Measurements from ENCODE around the gene MPC1L. TPM values are rescaled to one million over a fixed set of nuclear protein-coding genes. Genes with fewer than 3 reads are reported as not detected.

The MPC1L gene
- total and polyA plus RNA-seq, 2 donors (not counting 1 experiment from before 2014, with no cell fraction given), result not detected

DNA sequence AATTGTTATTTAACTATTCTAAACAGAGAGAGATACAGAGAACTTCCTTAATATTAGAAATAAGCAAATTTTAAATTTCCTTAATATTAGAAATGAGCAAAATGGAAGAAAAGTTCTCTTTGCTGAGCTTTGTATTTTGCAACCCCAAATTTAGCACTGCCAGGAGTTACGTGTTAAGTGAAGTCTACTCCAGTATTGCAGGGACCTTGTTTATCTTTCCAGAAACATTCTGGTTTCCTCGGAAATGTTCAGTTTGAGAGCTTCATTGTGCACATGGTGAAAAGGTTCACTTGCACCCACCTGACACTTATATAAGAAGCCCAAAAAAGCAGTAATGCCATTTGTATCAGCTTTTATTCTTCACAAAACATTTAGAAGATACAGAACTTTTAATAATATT, 30.3 kb downstream of the MPC1L start:
- Mint-ChIP-seq H3K27me3 (no peaks in the 10 kb centered on the region), H3K4me3 (no peak overlapping the region), H3K9me3 (ENCODE audit: insufficient read depth) (no peaks in the 10 kb centered on the region), H3K4me1 (peaks cover 3% of the 10 kb centered on the region), H3K27ac (no peak overlapping the region)
- Histone ChIP-seq H3K27ac (ENCODE audit: low read length in 2 of 2) (no peak overlapping the region), H2AFZ (ENCODE audit: insufficient read depth, low read depth, low read length, poor library complexity, severe bottlenecking) (no peak overlapping the region), H3K4me2 (replicated peaks; ENCODE audit: low read depth, low read length, poor library complexity, severe bottlenecking) (no peak overlapping the region), H4K20me1 (ENCODE audit: control insufficient read depth, insufficient read depth, low read length, poor library complexity, severe bottlenecking) (no peaks in the 10 kb centered on the region), H3K9me3 (ENCODE audit: control extremely low read depth in 1 of 3, control insufficient read depth in 2 of 3, insufficient read depth in 1 of 3, low read length in 2 of 3) (no peaks in the 10 kb centered on the region), H3K4me3 (ENCODE audit: control extremely low read depth in 1 of 5, extremely low read depth in 1 of 5, insufficient read depth in 1 of 5, low read depth in 2 of 5, low read length in 4 of 5) (no peak overlapping the region), H3K27me3 (replicated peaks in 1 of 4; ENCODE audit: control extremely low read depth in 1 of 4, control insufficient read depth in 3 of 4, insufficient read depth in 4 of 4, low read length in 3 of 4) (no peaks in the 10 kb centered on the region), H3K36me3 (replicated peaks in 1 of 2; ENCODE audit: control extremely low read depth in 1 of 2, control insufficient read depth in 1 of 2, extremely low read depth in 1 of 2, insufficient read depth in 2 of 2, low read length in 1 of 2) (peaks cover 10 to 22% of the 10 kb centered on the region in 2 experiments), H3K9ac (ENCODE audit: low read length) (no peak overlapping the region), H3K4me1 (ENCODE audit: control insufficient read depth in 2 of 2, insufficient read depth in 2 of 2, low read length in 2 of 2) (peaks cover 0 to 4% of the 10 kb centered on the region in 2 donors), H3K79me2 (ENCODE audit: control insufficient read depth, insufficient read depth, low read length) (peaks cover 2% of the 10 kb centered on the region)
- TF ChIP-seq CTCF (IDR thresholded peaks at IDR 0.05) (no peak), EZH2 (IDR thresholded peaks at IDR 0.05; ENCODE audit: borderline replicate concordance, insufficient read depth, low read depth, low read length, poor library complexity, severe bottlenecking) (no peak)
- ChIA-PET CTCF (interaction anchor here (0.5 to 5.3 kb wide), 8 partner anchors 10 to 143 kb away, joined by 3 to 64 read pairs (median 9); no protein-coding TSS in a partner anchor), POLR2A (no interaction called here)
- ATAC-seq (ENCODE audit: low read depth) (no peak), DNase-seq (no peak)
- WGBS (ENCODE audit: insufficient coverage), result 60% methylated on average over 1 of the region's 2 CpGs
- intact Hi-C loops (cut with micrococcal nuclease), result no loop called here

DNA sequence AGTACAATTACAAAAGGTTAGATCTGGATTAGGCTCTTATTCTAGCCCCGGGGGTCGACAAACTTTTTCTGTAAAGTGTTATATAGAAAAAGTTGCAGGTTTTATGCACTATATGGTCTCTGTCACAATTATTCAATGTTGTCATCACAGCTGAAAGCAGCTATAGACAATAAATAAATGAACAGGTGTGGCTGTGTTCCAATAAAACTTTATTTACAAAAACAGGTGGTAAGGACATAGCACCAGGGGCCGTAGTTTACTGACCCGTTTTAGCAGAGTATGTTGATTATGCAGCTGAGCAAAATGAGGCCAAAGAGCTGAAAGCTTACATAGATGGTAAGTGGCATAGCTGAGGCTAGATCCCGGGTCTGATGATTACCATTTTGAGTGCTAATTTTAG, 37.2 kb downstream of the MPC1L start:
- Mint-ChIP-seq H3K4me1 (peaks cover 5% of the 10 kb centered on the region), H3K27me3 (no peaks in the 10 kb centered on the region), H3K4me3 (no peak overlapping the region), H3K27ac (no peak overlapping the region), H3K9me3 (ENCODE audit: insufficient read depth) (no peaks in the 10 kb centered on the region)
- Histone ChIP-seq H3K4me2 (replicated peaks; ENCODE audit: low read depth, low read length, poor library complexity, severe bottlenecking) (no peak overlapping the region), H3K27me3 (replicated peaks in 1 of 4; ENCODE audit: control extremely low read depth in 1 of 4, control insufficient read depth in 3 of 4, insufficient read depth in 4 of 4, low read length in 3 of 4) (no peaks in the 10 kb centered on the region), H3K4me3 (ENCODE audit: control extremely low read depth in 1 of 5, extremely low read depth in 1 of 5, insufficient read depth in 1 of 5, low read depth in 2 of 5, low read length in 4 of 5) (no peak overlapping the region), H3K79me2 (ENCODE audit: control insufficient read depth, insufficient read depth, low read length) (peaks cover 2% of the 10 kb centered on the region), H3K36me3 (replicated peaks in 1 of 2; ENCODE audit: control extremely low read depth in 1 of 2, control insufficient read depth in 1 of 2, extremely low read depth in 1 of 2, insufficient read depth in 2 of 2, low read length in 1 of 2) (peaks cover 8 to 44% of the 10 kb centered on the region in 2 experiments), H3K27ac (ENCODE audit: low read length in 2 of 2) (no peak overlapping the region), H2AFZ (ENCODE audit: insufficient read depth, low read depth, low read length, poor library complexity, severe bottlenecking) (no peak overlapping the region), H3K9me3 (ENCODE audit: control extremely low read depth in 1 of 3, control insufficient read depth in 2 of 3, insufficient read depth in 1 of 3, low read length in 2 of 3) (no peaks in the 10 kb centered on the region), H3K9ac (ENCODE audit: low read length) (no peak overlapping the region), H3K4me1 (ENCODE audit: control insufficient read depth in 2 of 2, insufficient read depth in 2 of 2, low read length in 2 of 2) (no peaks in the 10 kb centered on the region), H4K20me1 (ENCODE audit: control insufficient read depth, insufficient read depth, low read length, poor library complexity, severe bottlenecking) (no peaks in the 10 kb centered on the region)
- ChIA-PET CTCF (interaction anchor here (1.0 kb wide), 1 partner anchor 9 kb away, joined by 3 read pairs; no protein-coding TSS in a partner anchor), POLR2A (no interaction called here)
- intact Hi-C loops (cut with micrococcal nuclease), result no loop called here
- WGBS (ENCODE audit: insufficient coverage), result 100% methylated on average over 1 of the region's 5 CpGs
- TF ChIP-seq CTCF (IDR thresholded peaks at IDR 0.05), result no peak
- ATAC-seq (ENCODE audit: low read depth) (no peak), DNase-seq (no peak)

Data from B cell (primary cell).